WTC11 (cell line): Measurements from ENCODE around the gene IL5RA. TPM values are rescaled to one million over a fixed set of nuclear protein-coding genes. Genes with fewer than 3 reads are reported as not detected.

Experiments used
- ATAC-seq: fragments of 200-7000 bp; cut with Tn5 transposase; 2 replicates; pipeline ENCODE4 v1.10.0; 2021; ENCODE audit warnings: mild to moderate bottlenecking, moderate library complexity
- CTCF ChIA-PET: fragments of 300-600 bp; sonication (Branson Sonifier 250); formaldehyde crosslinking; loops from one replicate; lab custom pipeline; 2021; ENCODE audit warnings: antibody characterized with exemption; lab: Charles Lee
- POLR2A ChIA-PET: fragments of 350-600 bp; sonication (Branson Sonifier 250); formaldehyde crosslinking; loops from one replicate; lab custom pipeline; 2021; ENCODE audit warnings: antibody characterized with exemption; lab: Charles Lee
- DNase-seq: peaks from one replicate; pipeline ENCODE4 v3.0.0; 2021; ENCODE audit warnings: low spot score
- H3K27ac Mint-ChIP-seq: 2 replicates; pipeline ENCODE4 v1.8.0; 2021; ENCODE audit warnings: mixed read lengths
- H3K27me3 Mint-ChIP-seq: 2 replicates; pipeline ENCODE4 v1.8.0; 2021; ENCODE audit warnings: low read depth, mild to moderate bottlenecking, moderate library complexity, mixed read lengths
- H3K36me3 Mint-ChIP-seq: 2 replicates; pipeline ENCODE4 v1.8.0; 2021; ENCODE audit warnings: mixed read lengths
- H3K4me1 Mint-ChIP-seq: 2 replicates; pipeline ENCODE4 v1.8.0; 2022; ENCODE audit warnings: mixed read lengths
- H3K4me3 Mint-ChIP-seq: 2 replicates; pipeline ENCODE4 v1.8.0; 2021; ENCODE audit warnings: mild to moderate bottlenecking, moderate library complexity, mixed read lengths
- H3K9me3 Mint-ChIP-seq: 2 replicates; pipeline ENCODE4 v1.8.0; 2021; ENCODE audit warnings: mixed read lengths
- AFF4 ChIP-seq: sonication (generic); formaldehyde crosslinking; IDR thresholded peaks from 2 replicates; pipeline ENCODE4 v1.8.1; 2023; ENCODE audit warnings: mild to moderate bottlenecking, missing genetic modification reagents, borderline replicate concordance
- E2F1 ChIP-seq: sonication (generic); formaldehyde crosslinking; IDR thresholded peaks from 2 replicates; pipeline ENCODE4 v1.8.0; 2022; ENCODE audit warnings: mild to moderate bottlenecking, missing genetic modification reagents
- EMX1 ChIP-seq: fragments of 250-450 bp; sonication (Bioruptor Pico); IDR thresholded peaks from 2 replicates; pipeline ENCODE4 v1.8.0; 2021; ENCODE audit warnings: mild to moderate bottlenecking
- ETV6 ChIP-seq: sonication (generic); formaldehyde crosslinking; IDR thresholded peaks from 2 replicates; pipeline ENCODE4 v1.8.1; 2022; ENCODE audit warnings: mild to moderate bottlenecking, missing genetic modification reagents
- FOXJ3 ChIP-seq: sonication (generic); formaldehyde crosslinking; IDR thresholded peaks from 2 replicates; pipeline ENCODE4 v1.9.0; 2021; ENCODE audit warnings: missing genetic modification reagents, mild to moderate bottlenecking, borderline replicate concordance
- FOXK1 ChIP-seq: sonication (generic); formaldehyde crosslinking; IDR thresholded peaks from 2 replicates; pipeline ENCODE4 v1.8.0; 2022; ENCODE audit warnings: mild to moderate bottlenecking, moderate library complexity, missing genetic modification reagents
- FOXP1 ChIP-seq: sonication (generic); formaldehyde crosslinking; IDR thresholded peaks from 2 replicates; pipeline ENCODE4 v1.8.0; 2022; ENCODE audit warnings: missing genetic modification reagents, mild to moderate bottlenecking, moderate library complexity, borderline replicate concordance
- FOXP4 ChIP-seq: sonication (generic); formaldehyde crosslinking; IDR thresholded peaks from 2 replicates; pipeline ENCODE4 v1.8.0; 2022; ENCODE audit warnings: mild to moderate bottlenecking, missing genetic modification reagents
- JAZF1 ChIP-seq: fragments of 250-450 bp; sonication (Bioruptor Pico); IDR thresholded peaks from 2 replicates; pipeline ENCODE4 v1.9.0; 2021; ENCODE audit warnings: moderate library complexity, mild to moderate bottlenecking, inconsistent platforms
- MAX ChIP-seq: sonication (generic); formaldehyde crosslinking; IDR thresholded peaks from 2 replicates; pipeline ENCODE4 v1.8.0; 2022; ENCODE audit warnings: mild to moderate bottlenecking, missing genetic modification reagents
- NFE2L1 ChIP-seq: sonication (generic); formaldehyde crosslinking; IDR thresholded peaks from 2 replicates; pipeline ENCODE4 v1.8.1; 2023; ENCODE audit warnings: missing genetic modification reagents
- PREB ChIP-seq: sonication (generic); formaldehyde crosslinking; IDR thresholded peaks from 2 replicates; pipeline ENCODE4 v1.8.1; 2022; ENCODE audit warnings: mild to moderate bottlenecking, missing genetic modification reagents, moderate library complexity, borderline replicate concordance
- RELA ChIP-seq: sonication (generic); formaldehyde crosslinking; IDR thresholded peaks from 2 replicates; pipeline ENCODE4 v1.8.1; 2022; ENCODE audit warnings: missing genetic modification reagents, mild to moderate bottlenecking, borderline replicate concordance
- SMAD4 ChIP-seq: sonication (generic); formaldehyde crosslinking; IDR thresholded peaks from 2 replicates; pipeline ENCODE4 v1.8.0; 2022; ENCODE audit warnings: mild to moderate bottlenecking, missing genetic modification reagents
- STAT6 ChIP-seq: sonication (generic); formaldehyde crosslinking; conservative IDR thresholded peaks from 2 replicates; pipeline ENCODE4 v1.8.1; 2023; ENCODE audit warnings: mild to moderate bottlenecking, low read depth, missing genetic modification reagents, moderate library complexity
- TEAD1 ChIP-seq: sonication (generic); formaldehyde crosslinking; IDR thresholded peaks from 2 replicates; pipeline ENCODE4 v1.8.0; 2022; ENCODE audit warnings: mild to moderate bottlenecking, missing genetic modification reagents
- TEAD4 ChIP-seq: sonication (generic); formaldehyde crosslinking; IDR thresholded peaks from 2 replicates; pipeline ENCODE4 v1.8.0; 2022; ENCODE audit warnings: mild to moderate bottlenecking, missing genetic modification reagents
- ZBTB43 ChIP-seq: sonication (generic); formaldehyde crosslinking; IDR thresholded peaks from 2 replicates; pipeline ENCODE4 v1.8.1; 2023; ENCODE audit warnings: mild to moderate bottlenecking, missing genetic modification reagents
- ZNF219 ChIP-seq: sonication (generic); formaldehyde crosslinking; IDR thresholded peaks from 2 replicates; pipeline ENCODE4 v1.8.0; 2023; ENCODE audit warnings: missing genetic modification reagents, mild to moderate bottlenecking, borderline replicate concordance
- ZSCAN18 ChIP-seq: fragments of 250-450 bp; sonication (Bioruptor Pico); IDR thresholded peaks from 2 replicates; pipeline ENCODE4 v2.1.2; 2022; ENCODE audit warnings: mild to moderate bottlenecking, moderate library complexity
- total RNA-seq: library from RNA; stranded (reverse); gene quantifications from 3 replicates; pipeline ENCODE4 v1.2.3, GENCODE V29; 2021

Gene IL5RA
- total RNA-seq, 1 experiment from 2014 or later = not detected

GRCh38 chr3:3107858-3108257, 2.3 kb downstream of the IL5RA start:
- Mint-ChIP-seq H3K36me3 (peaks cover 25% of the 10 kb centered on the region), H3K4me3 (no peak overlapping the region), H3K27ac (no peak overlapping the region), H3K27me3 (no peaks in the 10 kb centered on the region; the same call in 1 of the 2 replicates), H3K4me1 (peaks cover 6% of the 10 kb centered on the region; the same call in 1 of the 2 replicates), H3K9me3 (peaks cover 52% of the 10 kb centered on the region)
- POLR2A ChIA-PET = no interaction called here
- CTCF ChIA-PET = no interaction called here
- ATAC-seq (no peak), DNase-seq (no peak)
- TF ChIP-seq TEAD4 (CRISPR knock-in tag) = no peak
- no peak for TF ChIP-seq FOXK1 (CRISPR knock-in tag)
- no peak for TF ChIP-seq JAZF1 (CRISPR knock-in tag)
- TF ChIP-seq ZSCAN18 = no peak
- TF ChIP-seq EMX1 = no peak
- no peak for TF ChIP-seq FOXJ3
- no peak for TF ChIP-seq SMAD4 (CRISPR knock-in tag)
- no peak for TF ChIP-seq AFF4 (CRISPR knock-in tag)
- no peak for TF ChIP-seq E2F1 (CRISPR knock-in tag)
- TF ChIP-seq FOXP4 (CRISPR knock-in tag) = no peak
- no peak for TF ChIP-seq ZBTB43 (CRISPR knock-in tag)
- TF ChIP-seq RELA (CRISPR knock-in tag) = no peak

- DNase-seq (no peak), ATAC-seq (no peak)
- H3K36me3 Mint-ChIP-seq = peaks cover 19% of the 10 kb centered on the region
- POLR2A ChIA-PET = no interaction called here
- no peak overlapping the region for H3K4me3 Mint-ChIP-seq
- peaks cover 6% of the 10 kb centered on the region; the same call in 1 of the 2 replicates for H3K4me1 Mint-ChIP-seq
- no peaks in the 10 kb centered on the region; the same call in 1 of the 2 replicates for H3K27me3 Mint-ChIP-seq
- no peak overlapping the region for H3K27ac Mint-ChIP-seq
- peaks cover 51% of the 10 kb centered on the region for H3K9me3 Mint-ChIP-seq
- CTCF ChIA-PET = no interaction called here
- TF ChIP-seq NFE2L1 (CRISPR knock-in tag) = no peak
- TF ChIP-seq FOXP1 (CRISPR knock-in tag) = no peak
- TF ChIP-seq TEAD1 = no peak
- no peak for TF ChIP-seq MAX (CRISPR knock-in tag)
- no peak for TF ChIP-seq ETV6 (CRISPR knock-in tag)
- TF ChIP-seq PREB (CRISPR knock-in tag) = no peak
- TF ChIP-seq ZBTB43 (CRISPR knock-in tag) = no peak
- no peak for TF ChIP-seq STAT6 (CRISPR knock-in tag)
- no peak for TF ChIP-seq ZNF219
Observed at GRCh38 chr3:3107181-3107580, 3.0 kb downstream of the IL5RA start.
